Osteocyte (in vitro differentiated cells): ENCODE data around the gene SERTM2. TPM values are rescaled to one million over a fixed set of nuclear protein-coding genes. Genes with fewer than 3 reads are reported as not detected.
"Not testable (repeated sequence)": the region's sequence is repeated elsewhere in the genome, so short reads cannot be mapped to it uniquely, and the experiment has no call there.

Source experiments
- DNase-seq: peaks from one replicate; pipeline ENCODE4 v3.0.0; 2021; ENCODE audit warnings: mixed read lengths; ENCODE audit not compliant: unreplicated experiment; ENCODE audit errors: extremely low spot score
- H3K27ac Mint-ChIP-seq: one replicate; pipeline ENCODE4 v1.8.0; 2021; ENCODE audit warnings: mild to moderate bottlenecking, mixed read lengths; ENCODE audit not compliant: unreplicated experiment
- H3K27me3 Mint-ChIP-seq: one replicate; pipeline ENCODE4 v1.8.0; 2021; ENCODE audit warnings: mixed read lengths; ENCODE audit not compliant: unreplicated experiment
- H3K36me3 Mint-ChIP-seq: one replicate; pipeline ENCODE4 v1.8.0; 2021; ENCODE audit warnings: mixed read lengths; ENCODE audit not compliant: unreplicated experiment
- H3K4me1 Mint-ChIP-seq: one replicate; pipeline ENCODE4 v1.8.0; 2021; ENCODE audit warnings: mixed read lengths; ENCODE audit not compliant: unreplicated experiment
- H3K4me3 Mint-ChIP-seq: one replicate; pipeline ENCODE4 v1.8.0; 2021; ENCODE audit warnings: mild to moderate bottlenecking, moderate library complexity, mixed read lengths; ENCODE audit not compliant: unreplicated experiment
- H3K9me3 Mint-ChIP-seq: one replicate; pipeline ENCODE4 v1.8.0; 2021; ENCODE audit warnings: mixed read lengths; ENCODE audit not compliant: unreplicated experiment
- total RNA-seq: library from RNA; stranded (reverse); gene quantifications from 2 replicates; pipeline ENCODE4 v1.2.1, GENCODE V29; 2021
- TF ChIP-seq, protein P1 (sequence below): fragments of 200-600 bp; sonication (generic); IDR thresholded peaks from 2 replicates; pipeline ENCODE4 v1.5.0; 2021; ENCODE audit warnings: antibody characterized with exemption, mild to moderate bottlenecking, moderate library complexity

Gene SERTM2
- total RNA-seq, 1 donor from 2014 or later, result not detected

GRCh38 chrX:111543212-111543741 is 31.8 kb downstream of the SERTM2 start:
- DNase-seq, result no peak
- no peak overlapping the region for H3K4me3 Mint-ChIP-seq
- H3K36me3 Mint-ChIP-seq, result no peaks in the 10 kb centered on the region
- no peaks in the 10 kb centered on the region for H3K27me3 Mint-ChIP-seq
- TF ChIP-seq, protein P1, sequence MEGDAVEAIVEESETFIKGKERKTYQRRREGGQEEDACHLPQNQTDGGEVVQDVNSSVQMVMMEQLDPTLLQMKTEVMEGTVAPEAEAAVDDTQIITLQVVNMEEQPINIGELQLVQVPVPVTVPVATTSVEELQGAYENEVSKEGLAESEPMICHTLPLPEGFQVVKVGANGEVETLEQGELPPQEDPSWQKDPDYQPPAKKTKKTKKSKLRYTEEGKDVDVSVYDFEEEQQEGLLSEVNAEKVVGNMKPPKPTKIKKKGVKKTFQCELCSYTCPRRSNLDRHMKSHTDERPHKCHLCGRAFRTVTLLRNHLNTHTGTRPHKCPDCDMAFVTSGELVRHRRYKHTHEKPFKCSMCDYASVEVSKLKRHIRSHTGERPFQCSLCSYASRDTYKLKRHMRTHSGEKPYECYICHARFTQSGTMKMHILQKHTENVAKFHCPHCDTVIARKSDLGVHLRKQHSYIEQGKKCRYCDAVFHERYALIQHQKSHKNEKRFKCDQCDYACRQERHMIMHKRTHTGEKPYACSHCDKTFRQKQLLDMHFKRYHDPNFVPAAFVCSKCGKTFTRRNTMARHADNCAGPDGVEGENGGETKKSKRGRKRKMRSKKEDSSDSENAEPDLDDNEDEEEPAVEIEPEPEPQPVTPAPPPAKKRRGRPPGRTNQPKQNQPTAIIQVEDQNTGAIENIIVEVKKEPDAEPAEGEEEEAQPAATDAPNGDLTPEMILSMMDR, result no peak
- no peak overlapping the region for H3K27ac Mint-ChIP-seq
- no peaks in the 10 kb centered on the region for H3K4me1 Mint-ChIP-seq
- no peaks in the 10 kb centered on the region for H3K9me3 Mint-ChIP-seq

GRCh38 chrX:111549235-111549634 is 37.8 kb downstream of the SERTM2 start:
- H3K4me3 Mint-ChIP-seq, DNase-seq, H3K9me3 Mint-ChIP-seq, H3K4me1 Mint-ChIP-seq, H3K27me3 Mint-ChIP-seq, H3K27ac Mint-ChIP-seq, H3K36me3 Mint-ChIP-seq: not testable (repeated sequence)

- no peak overlapping the region for H3K4me3 Mint-ChIP-seq
- no peak for DNase-seq
- no peaks in the 10 kb centered on the region for H3K9me3 Mint-ChIP-seq
- no peaks in the 10 kb centered on the region for H3K4me1 Mint-ChIP-seq
- H3K27ac Mint-ChIP-seq, result no peak overlapping the region
- TF ChIP-seq, protein P1, result no peak
- H3K36me3 Mint-ChIP-seq, result no peaks in the 10 kb centered on the region
- H3K27me3 Mint-ChIP-seq, result no peaks in the 10 kb centered on the region
Observed at GRCh38 chrX:111555406-111555958, 44.0 kb downstream of the SERTM2 start.

- H3K36me3 Mint-ChIP-seq, result no peaks in the 10 kb centered on the region
- H3K4me3 Mint-ChIP-seq, result no peak overlapping the region
- TF ChIP-seq, protein P1, result no peak
- H3K4me1 Mint-ChIP-seq, result no peaks in the 10 kb centered on the region
- H3K27me3 Mint-ChIP-seq, result no peaks in the 10 kb centered on the region
- DNase-seq, result no peak
- H3K9me3 Mint-ChIP-seq, result no peaks in the 10 kb centered on the region
- no peak overlapping the region for H3K27ac Mint-ChIP-seq
Observed at GRCh38 chrX:111560801-111561200, 49.4 kb downstream of the SERTM2 start.

GRCh38 chrX:111561851-111562250 is 50.4 kb downstream of the SERTM2 start:
- H3K27me3 Mint-ChIP-seq, result no peaks in the 10 kb centered on the region
- H3K4me1 Mint-ChIP-seq, result no peaks in the 10 kb centered on the region
- no peaks in the 10 kb centered on the region for H3K9me3 Mint-ChIP-seq
- no peaks in the 10 kb centered on the region for H3K36me3 Mint-ChIP-seq
- H3K27ac Mint-ChIP-seq, result no peak overlapping the region
- no peak overlapping the region for H3K4me3 Mint-ChIP-seq
- TF ChIP-seq, protein P1, result no peak
- DNase-seq, result no peak
